ENCODE measurements around the gene WNT5B.

The WNT5B gene

GRCh38 chr12:1616233-1617066 lies 12.6 kb upstream of the WNT5B start:
- no peak overlapping the region for H3K4me3 ChIP-seq (ENCODE audit: control insufficient read depth, low read depth, low read length)
- DNase-seq (ENCODE audit: low read depth), result no peak
- TF ChIP-seq CTCF (IDR thresholded peaks at IDR 0.05; ENCODE audit: control insufficient read depth, insufficient read depth, low read depth, low read length, missing control alignments), result no peak

- no peak for DNase-seq (ENCODE audit: low read depth)
- no peak overlapping the region for H3K4me3 ChIP-seq (ENCODE audit: control insufficient read depth, low read depth, low read length)
- TF ChIP-seq CTCF (IDR thresholded peaks at IDR 0.05; ENCODE audit: control insufficient read depth, insufficient read depth, low read depth, low read length, missing control alignments), result no peak
Measured at GRCh38 chr12:1618489-1618888, 10.5 kb upstream of the WNT5B start.

DNA sequence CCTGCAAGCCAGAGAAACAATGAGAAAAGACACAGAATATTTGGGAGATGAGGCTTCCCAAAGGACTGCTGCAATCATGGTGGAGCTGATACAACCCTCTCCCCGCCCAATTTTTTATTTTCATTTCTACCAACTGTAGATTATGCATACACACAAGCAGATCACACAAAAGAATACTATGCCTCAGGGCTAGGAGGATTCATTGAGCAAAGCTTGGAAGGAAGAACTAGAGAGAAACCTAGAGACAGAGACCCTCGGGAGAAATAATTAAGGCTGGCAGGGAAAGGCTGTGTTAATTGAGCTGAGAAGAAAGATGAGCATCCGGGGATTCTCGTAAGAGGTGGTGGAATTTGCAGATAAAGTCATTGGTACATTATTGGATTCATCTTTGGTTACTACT lies 9.9 kb upstream of the WNT5B start:
- no peak overlapping the region for H3K4me3 ChIP-seq (ENCODE audit: control insufficient read depth, low read depth, low read length)
- TF ChIP-seq CTCF (IDR thresholded peaks at IDR 0.05; ENCODE audit: control insufficient read depth, insufficient read depth, low read depth, low read length, missing control alignments), result no peak
- no peak for DNase-seq (ENCODE audit: low read depth)

- TF ChIP-seq CTCF (IDR thresholded peaks at IDR 0.05; ENCODE audit: control insufficient read depth, insufficient read depth, low read depth, low read length, missing control alignments), result no peak
- no peak overlapping the region for H3K4me3 ChIP-seq (ENCODE audit: control insufficient read depth, low read depth, low read length)
- no peak for DNase-seq (ENCODE audit: low read depth)
Measured at GRCh38 chr12:1619587-1619986, 9.4 kb upstream of the WNT5B start.

DNA sequence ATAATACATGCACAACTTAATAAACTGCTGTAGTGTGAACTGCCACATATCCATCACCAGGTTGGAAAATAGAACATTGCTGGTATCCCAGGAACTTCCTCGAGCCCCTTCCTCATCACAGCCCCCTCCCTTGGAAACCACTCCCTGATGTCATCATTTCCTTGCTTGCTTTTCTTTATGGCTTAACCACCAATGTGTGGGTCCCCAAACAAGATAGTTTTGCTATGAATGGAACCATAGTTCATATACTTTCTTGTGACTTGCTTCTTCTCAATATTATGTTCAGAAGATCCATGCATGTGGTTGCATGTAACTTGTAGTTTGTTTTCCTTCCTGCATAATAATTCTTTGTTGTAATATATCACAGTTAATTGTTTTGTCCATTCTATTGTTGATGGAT lies 8.9 kb upstream of the WNT5B start:
- no peak for DNase-seq (ENCODE audit: low read depth)
- no peak overlapping the region for H3K4me3 ChIP-seq (ENCODE audit: control insufficient read depth, low read depth, low read length)
- no peak for TF ChIP-seq CTCF (IDR thresholded peaks at IDR 0.05; ENCODE audit: control insufficient read depth, insufficient read depth, low read depth, low read length, missing control alignments)

GRCh38 chr12:1622406-1622805 lies 6.6 kb upstream of the WNT5B start:
- no peak for TF ChIP-seq CTCF (IDR thresholded peaks at IDR 0.05; ENCODE audit: control insufficient read depth, insufficient read depth, low read depth, low read length, missing control alignments)
- no peak overlapping the region for H3K4me3 ChIP-seq (ENCODE audit: control insufficient read depth, low read depth, low read length)
- no peak for DNase-seq (ENCODE audit: low read depth)
